WTC11 (cell line): Measurements from ENCODE around the gene TRIM7. TPM values are rescaled to one million over a fixed set of nuclear protein-coding genes. Genes with fewer than 3 reads are reported as not detected.

Experiments used
- AR ChIP-seq: fragments of 250-450 bp; sonication (Bioruptor Pico); IDR thresholded peaks from 2 replicates; pipeline ENCODE4 v1.9.0; 2021; ENCODE audit warnings: mild to moderate bottlenecking
- ARID4B ChIP-seq: sonication (generic); formaldehyde crosslinking; IDR thresholded peaks from 2 replicates; pipeline ENCODE4 v1.8.0; 2023; ENCODE audit warnings: missing genetic modification reagents, mild to moderate bottlenecking, borderline replicate concordance
- CDX4 ChIP-seq: fragments of 250-450 bp; sonication (Bioruptor Pico); IDR thresholded peaks from 2 replicates; pipeline ENCODE4 v1.9.0; 2021; ENCODE audit warnings: moderate library complexity, mild to moderate bottlenecking, inconsistent platforms, borderline replicate concordance
- ELF4 ChIP-seq: sonication (generic); formaldehyde crosslinking; IDR thresholded peaks from 2 replicates; pipeline ENCODE4 v1.8.1; 2022; ENCODE audit warnings: low read depth, mild to moderate bottlenecking, moderate library complexity, missing genetic modification reagents
- FOXP4 ChIP-seq: sonication (generic); formaldehyde crosslinking; IDR thresholded peaks from 2 replicates; pipeline ENCODE4 v1.8.0; 2022; ENCODE audit warnings: mild to moderate bottlenecking, missing genetic modification reagents
- GABPB1 ChIP-seq: sonication (generic); formaldehyde crosslinking; IDR thresholded peaks from 2 replicates; pipeline ENCODE4 v1.8.1; 2023; ENCODE audit warnings: mild to moderate bottlenecking, missing genetic modification reagents
- GTF2I ChIP-seq: fragments of 250-450 bp; sonication (Bioruptor Pico); conservative IDR thresholded peaks from 2 replicates; pipeline ENCODE4 v1.4.0; 2021; ENCODE audit warnings: mild to moderate bottlenecking
- HMGXB4 ChIP-seq: sonication (generic); formaldehyde crosslinking; IDR thresholded peaks from 2 replicates; pipeline ENCODE4 v1.8.1; 2023; ENCODE audit warnings: mild to moderate bottlenecking, moderate library complexity, missing genetic modification reagents
- NFATC4 ChIP-seq: fragments of 250-450 bp; sonication (Bioruptor Pico); IDR thresholded peaks from 2 replicates; pipeline ENCODE4 v1.9.0; 2021; ENCODE audit warnings: mild to moderate bottlenecking
- NFE2L1 ChIP-seq: sonication (generic); formaldehyde crosslinking; IDR thresholded peaks from 2 replicates; pipeline ENCODE4 v1.8.1; 2023; ENCODE audit warnings: missing genetic modification reagents
- NFYB ChIP-seq: sonication (generic); formaldehyde crosslinking; conservative IDR thresholded peaks from 2 replicates; pipeline ENCODE4 v1.8.0; 2022; ENCODE audit warnings: low read depth, missing genetic modification reagents
- NR2C2 ChIP-seq: sonication (generic); formaldehyde crosslinking; IDR thresholded peaks from 2 replicates; pipeline ENCODE4 v1.8.0; 2022; ENCODE audit warnings: mild to moderate bottlenecking, missing genetic modification reagents
- OVOL2 ChIP-seq: fragments of 250-450 bp; sonication (Bioruptor Pico); IDR thresholded peaks from 2 replicates; pipeline ENCODE4 v1.9.0; 2021; ENCODE audit warnings: mild to moderate bottlenecking, borderline replicate concordance
- STAT6 ChIP-seq: sonication (generic); formaldehyde crosslinking; conservative IDR thresholded peaks from 2 replicates; pipeline ENCODE4 v1.8.1; 2023; ENCODE audit warnings: mild to moderate bottlenecking, low read depth, missing genetic modification reagents, moderate library complexity
- USF2 ChIP-seq: sonication (generic); formaldehyde crosslinking; IDR thresholded peaks from 2 replicates; pipeline ENCODE4 v1.8.1; 2023; ENCODE audit warnings: mild to moderate bottlenecking, missing genetic modification reagents, moderate library complexity
- ZNF121 ChIP-seq: sonication (generic); formaldehyde crosslinking; IDR thresholded peaks from 2 replicates; pipeline ENCODE4 v1.8.0; 2023; ENCODE audit warnings: missing genetic modification reagents
- ZNF138 ChIP-seq: sonication (generic); formaldehyde crosslinking; conservative IDR thresholded peaks from 2 replicates; pipeline ENCODE4 v1.8.1; 2022; ENCODE audit warnings: mild to moderate bottlenecking, moderate library complexity, missing genetic modification reagents
- ZNF281 ChIP-seq: sonication (generic); formaldehyde crosslinking; IDR thresholded peaks from 2 replicates; pipeline ENCODE4 v1.8.0; 2023; ENCODE audit warnings: mild to moderate bottlenecking, missing genetic modification reagents
- ZNF317 ChIP-seq: sonication (generic); formaldehyde crosslinking; IDR thresholded peaks from 2 replicates; pipeline ENCODE4 v1.8.1; 2023; ENCODE audit warnings: low read depth, mild to moderate bottlenecking, moderate library complexity, missing genetic modification reagents, borderline replicate concordance
- total RNA-seq: library from RNA; stranded (reverse); gene quantifications from 3 replicates; pipeline ENCODE4 v1.2.3, GENCODE V29; 2021

The TRIM7 gene
- total RNA-seq, 1 experiment from 2014 or later = 1.4 TPM

- no peak for TF ChIP-seq AR (CRISPR knock-in tag)
- no peak for TF ChIP-seq NR2C2 (CRISPR knock-in tag)
- no peak for TF ChIP-seq STAT6 (CRISPR knock-in tag)
- TF ChIP-seq ZNF317 (CRISPR knock-in tag) = no peak
- no peak for TF ChIP-seq CDX4
- TF ChIP-seq NFE2L1 (CRISPR knock-in tag) = no peak
- no peak for TF ChIP-seq ARID4B (CRISPR knock-in tag)
- 0 out of 2 replicates have a peak, but pooled peaks have one; percentile 4 for TF ChIP-seq GABPB1 (CRISPR knock-in tag)
- TF ChIP-seq ELF4 (CRISPR knock-in tag) = no peak
- no peak for TF ChIP-seq OVOL2 (CRISPR knock-in tag)
- peak; percentile 9; the same call in 1 of the 2 replicates for TF ChIP-seq HMGXB4
- TF ChIP-seq NFATC4 (CRISPR knock-in tag) = no peak
- peak; percentile 82 for TF ChIP-seq FOXP4 (CRISPR knock-in tag)
- no peak for TF ChIP-seq GTF2I (CRISPR knock-in tag)
- no peak for TF ChIP-seq USF2
- no peak for TF ChIP-seq ZNF138 (CRISPR knock-in tag)
- TF ChIP-seq ZNF281 (CRISPR knock-in tag) = no peak
- no peak for TF ChIP-seq ZNF121
- no peak for TF ChIP-seq NFYB
Observed at GRCh38 chr5:181246276-181247049, 41.5 kb upstream of the TRIM7 start (continued).
